GM15510 (cell line): ENCODE measurements around the gene HEATR9.

ENCODE experiments used
- POLR2A ChIP-seq: IDR thresholded peaks from 3 replicates; pipeline ENCODE4 v1.6.1; 2011; ENCODE audit warnings: borderline replicate concordance; ENCODE audit not compliant: insufficient read length; ENCODE audit errors: extremely low read depth

HEATR9 gene

GRCh38 chr17:35808240-35808961, 60.3 kb downstream of the HEATR9 start:
- no peak for TF ChIP-seq POLR2A

- no peak for TF ChIP-seq POLR2A
Measured at GRCh38 chr17:35807371-35808144, 61.1 kb downstream of the HEATR9 start.
